PFSK-1 (cell line): ENCODE measurements around the gene DLGAP5.

Experiments used
- POLR2AphosphoS5 ChIP-seq: IDR thresholded peaks from 2 replicates; pipeline ENCODE4 v1.6.1; 2012; ENCODE audit warnings: low read depth, mild to moderate bottlenecking, control low read depth, low read length, moderate library complexity
- REST ChIP-seq, 2 experiments: IDR thresholded peaks; 2 replicates each; pipeline versions ENCODE4 v1.6.1 to v1.8.0; 2011 to 2012; ENCODE audit warnings: low read depth in 2 of 2, low read length in 2 of 2, control low read depth in 1 of 2, inconsistent platforms in 1 of 2, mild to moderate bottlenecking in 1 of 2, moderate library complexity in 1 of 2; ENCODE audit not compliant: insufficient read depth in 1 of 2

- TF ChIP-seq POLR2AphosphoS5 (no peak), REST (IDR thresholded peaks at IDR 0.05; ENCODE audit: insufficient read depth in 1 of 2, low read depth in 2 of 2, low read length in 2 of 2) (no peak)
Observed at GRCh38 chr14:55157080-55157479, 34.3 kb downstream of the DLGAP5 start.
